Measurements from ENCODE around the gene FJX1. TPM values are rescaled to one million over a fixed set of nuclear protein-coding genes. Genes with fewer than 3 reads are reported as not detected.

FJX1 gene, protein sequence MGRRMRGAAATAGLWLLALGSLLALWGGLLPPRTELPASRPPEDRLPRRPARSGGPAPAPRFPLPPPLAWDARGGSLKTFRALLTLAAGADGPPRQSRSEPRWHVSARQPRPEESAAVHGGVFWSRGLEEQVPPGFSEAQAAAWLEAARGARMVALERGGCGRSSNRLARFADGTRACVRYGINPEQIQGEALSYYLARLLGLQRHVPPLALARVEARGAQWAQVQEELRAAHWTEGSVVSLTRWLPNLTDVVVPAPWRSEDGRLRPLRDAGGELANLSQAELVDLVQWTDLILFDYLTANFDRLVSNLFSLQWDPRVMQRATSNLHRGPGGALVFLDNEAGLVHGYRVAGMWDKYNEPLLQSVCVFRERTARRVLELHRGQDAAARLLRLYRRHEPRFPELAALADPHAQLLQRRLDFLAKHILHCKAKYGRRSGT
- total RNA-seq: 0.27 and 0.59 TPM in 2 replicates

DNA sequence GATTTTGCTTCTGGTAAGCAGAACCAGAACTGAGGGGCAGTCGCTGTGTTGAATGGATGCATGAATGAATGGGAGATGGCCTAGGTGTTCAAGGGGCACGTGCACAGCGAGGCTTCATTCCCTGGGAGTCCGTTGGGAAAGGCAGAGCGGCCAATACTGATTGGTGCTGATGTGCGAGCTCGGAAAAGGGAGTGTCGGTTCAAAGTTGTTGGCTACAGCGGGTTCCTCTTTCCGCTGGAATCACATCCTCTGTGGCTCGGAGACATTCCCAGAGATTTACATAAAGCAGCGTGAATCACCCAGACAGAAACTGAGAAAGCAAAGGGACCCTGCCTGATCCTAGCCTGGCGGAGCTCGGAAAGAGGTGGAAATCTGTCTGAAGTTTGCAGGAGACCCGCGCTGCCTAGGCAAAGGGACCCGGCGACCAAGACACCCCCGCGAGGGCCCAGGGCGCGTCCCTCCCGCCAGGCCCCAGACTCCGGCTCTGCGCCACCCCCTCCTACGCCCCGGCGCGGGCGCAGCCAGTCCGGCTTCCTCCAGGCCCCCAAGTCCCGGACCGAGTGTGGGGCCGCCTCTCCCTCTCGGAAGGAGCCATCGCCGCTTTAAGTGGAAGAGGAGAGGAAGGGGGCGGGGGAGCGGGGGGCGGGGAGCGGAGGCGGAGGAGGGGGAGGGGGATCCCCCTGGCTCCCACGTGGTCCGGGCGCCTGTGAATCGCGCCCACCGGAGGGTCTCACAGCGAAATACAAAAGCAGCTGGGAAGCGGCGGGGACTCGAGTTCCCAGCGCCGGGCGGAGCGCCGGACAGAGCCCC lies at the start of gene FJX1:
Gene FJX1 (plus strand): TSS at position 774 of the 810 bp plus-strand sequence. CDS start 177 bp downstream, outside the sequence.
- intact Hi-C loops (cut with micrococcal nuclease): loop anchor here (2.0 to 5.0 kb wide), 5 partner anchors 329 to 1129 kb away; partner anchors contain the start of genes APIP and PDHX

DNA sequence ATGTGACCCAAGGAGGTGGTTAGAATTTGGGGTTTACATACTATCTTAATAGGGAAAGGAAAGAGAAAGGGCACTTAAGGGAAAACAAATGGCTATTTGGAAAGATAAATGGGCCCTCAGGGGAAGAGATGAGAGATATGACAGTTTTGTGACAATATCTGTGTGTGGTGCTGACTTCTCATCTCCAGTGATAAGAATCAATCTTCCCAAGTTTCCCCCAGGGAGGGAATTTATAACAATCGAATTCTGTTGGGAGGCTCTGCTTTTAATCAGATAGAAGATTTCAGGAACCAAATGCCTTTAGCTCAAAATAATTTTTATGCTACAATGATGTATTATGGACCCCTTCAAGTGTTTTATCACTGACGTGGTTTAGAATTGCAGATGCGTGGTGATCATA lies 46.6 kb upstream of the FJX1 start:
- intact Hi-C loops (cut with micrococcal nuclease): no loop called here

DNA sequence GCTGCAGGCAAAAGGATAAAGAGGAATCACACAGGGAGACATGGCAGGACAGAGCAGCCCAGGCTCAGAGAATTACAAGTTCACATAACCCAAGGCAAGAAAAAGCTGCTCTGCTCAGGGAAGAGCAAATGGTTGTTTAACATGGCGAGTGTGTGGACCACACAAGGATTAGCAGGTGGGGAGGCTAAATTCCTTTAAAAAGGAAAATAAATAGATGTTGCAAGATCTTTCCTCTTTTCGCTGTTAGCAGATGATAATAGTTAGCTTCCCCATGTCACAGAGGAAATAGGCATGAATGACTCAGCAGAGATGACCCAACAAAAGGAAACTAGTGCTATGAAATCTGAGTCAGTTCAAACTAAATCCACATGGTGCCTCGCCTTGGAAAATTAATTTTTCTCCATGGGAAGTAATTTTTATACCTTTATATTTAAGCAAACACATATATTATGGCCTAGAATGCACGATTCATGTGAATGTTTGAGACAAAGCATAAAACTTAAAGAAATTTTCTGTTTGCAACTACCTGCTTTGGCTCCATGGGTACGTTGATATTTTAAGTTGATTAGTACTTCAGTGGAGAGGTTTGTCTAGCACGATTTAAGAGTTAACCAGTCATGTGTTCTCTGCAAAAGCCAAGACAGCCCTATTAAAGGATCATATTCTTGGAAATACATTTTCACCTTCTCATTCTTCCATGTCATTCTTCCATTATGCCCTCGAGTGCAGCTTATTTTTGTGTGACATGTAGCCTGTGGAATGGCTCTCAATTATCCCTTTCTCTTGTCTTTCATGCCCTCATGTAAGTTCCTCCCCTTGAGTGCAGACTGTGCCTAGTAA lies 38.5 kb upstream of the FJX1 start:
- intact Hi-C loops (cut with micrococcal nuclease): no loop called here

DNA sequence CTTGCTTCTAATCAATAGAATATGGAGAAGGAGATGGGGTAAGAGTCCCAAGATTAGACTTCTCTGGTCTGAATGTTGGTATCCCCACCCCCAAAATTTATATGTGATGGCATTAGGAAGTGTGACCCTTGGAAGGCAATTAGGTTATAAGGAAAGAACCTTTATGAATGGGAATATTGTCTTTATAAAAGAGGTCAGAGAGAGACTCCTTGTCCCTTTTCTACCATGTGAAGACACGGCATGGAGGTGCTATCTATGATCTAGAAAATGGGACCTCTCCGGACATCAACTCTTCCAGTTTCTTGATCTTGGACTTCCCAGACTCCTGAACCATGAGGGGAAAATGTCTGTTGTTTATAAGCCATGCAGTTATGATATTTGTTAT lies 37.9 kb upstream of the FJX1 start:
- intact Hi-C loops (cut with micrococcal nuclease): no loop called here

DNA sequence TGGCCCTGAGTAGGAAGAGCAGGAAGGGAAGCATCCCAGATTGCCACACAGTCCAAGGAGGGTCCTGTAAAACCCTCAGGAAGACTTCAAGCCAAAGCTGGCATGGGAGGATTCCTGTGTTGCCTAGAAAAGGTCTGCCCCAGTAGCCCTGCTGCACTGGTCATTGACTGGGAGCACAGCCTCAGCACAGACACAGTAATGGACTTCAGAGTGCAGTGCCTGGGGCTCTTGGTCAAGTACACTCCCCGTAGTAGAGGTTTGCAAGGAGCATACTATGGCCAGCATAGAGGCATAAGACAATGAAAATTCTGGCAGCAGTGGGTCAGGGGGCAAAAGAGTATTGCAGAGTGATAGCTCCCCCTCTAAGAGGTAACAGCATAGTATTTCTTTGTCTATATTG lies 36.2 kb upstream of the FJX1 start:
- intact Hi-C loops (cut with micrococcal nuclease): no loop called here

DNA sequence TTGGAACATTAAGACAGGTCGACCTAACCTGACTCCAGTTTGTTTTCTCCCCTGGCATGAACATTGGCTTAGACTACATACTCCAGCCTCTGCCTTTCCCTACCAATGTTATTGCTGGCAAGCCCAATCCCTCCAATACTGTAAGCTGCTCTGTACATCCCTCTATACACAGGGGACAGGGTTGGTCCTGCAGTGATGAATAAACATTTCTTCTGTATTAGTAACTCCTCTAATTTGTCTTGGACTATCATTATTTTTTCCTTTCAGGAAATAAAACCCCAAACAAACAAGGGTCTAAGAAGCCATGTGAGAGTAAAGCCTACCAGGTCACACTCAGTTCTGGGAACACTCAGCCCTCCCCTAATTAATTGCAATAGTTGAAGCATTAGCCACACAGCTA lies 35.1 kb upstream of the FJX1 start:
- intact Hi-C loops (cut with micrococcal nuclease): no loop called here

DNA sequence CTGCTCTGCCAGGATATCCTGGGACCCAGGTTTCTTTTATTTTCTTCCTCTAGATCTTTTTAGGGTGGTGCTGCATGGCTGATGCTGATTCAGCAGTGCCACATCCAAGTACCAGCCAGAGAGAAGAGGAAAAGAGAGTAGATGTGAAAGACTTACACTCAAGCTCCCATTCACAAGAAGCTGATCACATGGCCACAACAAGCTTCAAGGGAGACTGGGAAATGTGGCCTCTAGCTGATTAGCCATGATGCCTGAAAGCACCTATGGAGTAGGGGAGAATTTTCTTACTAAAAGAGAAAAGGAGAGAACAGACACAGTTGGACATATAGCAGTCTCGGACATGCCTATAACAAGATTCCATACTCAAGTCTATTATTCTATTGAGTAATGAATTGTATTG lies 34.4 kb upstream of the FJX1 start:
- intact Hi-C loops (cut with micrococcal nuclease): no loop called here

DNA sequence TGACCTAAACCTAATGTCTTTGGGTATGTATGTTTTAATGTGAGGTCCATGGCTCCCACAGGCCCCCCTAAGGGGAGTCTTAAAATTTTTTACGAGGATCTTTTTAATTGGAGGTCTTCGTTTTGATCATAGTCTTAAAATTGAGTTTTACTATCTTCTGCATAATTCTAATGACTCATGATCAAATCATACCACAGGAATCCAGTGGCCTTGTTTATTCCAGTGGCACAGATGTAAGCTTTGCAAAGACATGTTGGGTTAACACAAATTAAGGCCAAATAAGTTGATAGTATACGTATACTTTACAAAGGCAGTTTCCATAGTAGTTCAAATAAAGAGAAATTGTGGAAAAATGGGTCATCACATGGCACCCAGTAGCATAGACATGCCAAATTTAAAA lies 33.9 kb upstream of the FJX1 start:
- intact Hi-C loops (cut with micrococcal nuclease): no loop called here

DNA sequence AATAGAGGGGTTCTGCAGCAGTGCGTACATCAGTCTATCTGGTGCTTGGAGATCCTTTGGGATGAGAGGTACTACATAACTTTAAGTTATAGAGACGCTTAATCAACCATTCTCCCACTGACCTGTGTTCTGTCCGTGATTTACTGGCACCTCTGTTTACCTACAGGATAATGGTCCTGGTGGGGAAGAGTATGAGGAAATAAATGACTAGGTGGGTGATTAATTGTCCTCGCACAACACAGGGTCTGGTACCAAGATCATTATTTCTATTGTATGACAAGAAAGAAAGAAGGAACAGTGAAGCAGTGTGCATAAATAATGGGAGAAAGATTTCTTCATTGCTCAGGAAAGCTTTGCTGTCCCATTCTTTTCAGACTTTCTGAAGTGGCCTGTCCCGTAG lies 32.8 kb upstream of the FJX1 start:
- intact Hi-C loops (cut with micrococcal nuclease): no loop called here

DNA sequence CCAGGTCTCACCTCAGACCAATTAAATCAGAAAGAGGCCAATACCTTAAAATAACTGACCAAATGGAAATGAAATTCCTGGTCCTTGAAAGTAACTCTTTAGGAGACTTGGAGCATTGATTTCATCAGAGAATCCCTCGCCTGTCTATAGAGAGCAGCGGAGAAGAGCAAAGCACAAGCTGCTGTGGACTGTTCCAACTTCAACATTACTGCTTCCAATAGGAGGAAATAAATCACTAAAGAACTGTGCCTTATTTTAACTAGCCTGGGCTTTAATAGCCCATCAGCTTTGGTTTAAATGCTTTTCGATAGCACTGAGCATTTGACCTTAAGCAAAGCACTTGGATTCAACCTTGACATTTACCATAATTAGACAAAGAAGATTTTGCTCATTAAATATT lies 32.0 kb upstream of the FJX1 start:
- intact Hi-C loops (cut with micrococcal nuclease): no loop called here

DNA sequence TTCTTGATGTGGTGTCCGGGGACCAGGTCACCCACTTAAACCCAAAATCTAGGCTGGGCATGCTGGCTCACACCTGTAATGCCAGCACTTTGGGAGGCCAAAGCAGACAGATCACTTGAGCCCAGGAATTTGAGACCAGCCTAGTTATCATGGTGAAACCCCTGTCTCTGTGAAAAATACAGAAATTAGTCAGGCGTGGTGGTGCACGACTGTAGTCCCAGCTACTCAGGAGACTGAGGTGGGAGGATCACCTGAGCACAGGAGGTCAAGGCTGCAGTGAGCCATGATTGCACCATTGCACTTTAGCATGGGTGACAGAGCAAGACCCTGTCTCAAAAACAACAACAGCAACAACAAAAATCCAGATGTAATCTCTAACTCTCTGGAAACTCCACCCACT lies 30.3 kb upstream of the FJX1 start:
- intact Hi-C loops (cut with micrococcal nuclease): no loop called here

DNA sequence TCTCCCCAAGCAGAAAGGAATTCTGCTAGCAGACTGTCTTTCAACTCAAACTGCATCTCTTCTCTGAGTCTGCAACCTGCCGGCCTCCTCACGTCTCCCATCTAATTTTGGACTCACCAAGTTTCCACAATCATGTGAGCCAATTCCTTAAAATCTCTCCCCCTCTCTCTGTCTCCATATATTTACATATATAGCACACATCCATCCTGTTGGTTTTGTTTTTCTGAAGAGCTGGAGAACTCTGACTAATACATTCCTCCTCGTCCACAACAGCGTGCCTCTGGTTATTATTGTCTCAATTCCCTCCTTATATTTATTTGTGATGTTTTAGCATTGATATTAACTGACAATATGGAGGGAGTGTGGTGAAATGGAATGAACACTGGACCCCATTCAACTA lies 29.6 kb upstream of the FJX1 start:
- intact Hi-C loops (cut with micrococcal nuclease): no loop called here

DNA sequence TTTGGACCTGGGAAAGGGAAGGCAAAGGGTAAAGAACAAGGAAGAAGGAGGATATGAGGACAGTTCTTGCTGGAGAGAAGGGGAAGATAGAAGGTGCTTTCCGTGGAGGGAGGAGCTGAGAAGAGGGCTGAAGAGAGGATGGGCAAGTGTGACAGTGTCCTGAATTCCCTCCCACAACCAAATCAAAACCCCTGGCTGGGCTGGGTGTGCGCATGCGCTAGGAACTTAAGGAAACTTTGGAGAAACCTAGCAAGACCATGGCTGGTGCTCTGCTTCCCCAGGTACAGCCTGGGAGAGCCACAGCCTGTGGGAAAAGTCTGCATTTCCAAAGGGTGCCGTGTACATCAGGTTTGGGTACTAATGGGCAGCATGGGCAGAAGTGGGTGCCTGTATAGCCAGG lies 29.0 kb upstream of the FJX1 start:
- intact Hi-C loops (cut with micrococcal nuclease): no loop called here

DNA sequence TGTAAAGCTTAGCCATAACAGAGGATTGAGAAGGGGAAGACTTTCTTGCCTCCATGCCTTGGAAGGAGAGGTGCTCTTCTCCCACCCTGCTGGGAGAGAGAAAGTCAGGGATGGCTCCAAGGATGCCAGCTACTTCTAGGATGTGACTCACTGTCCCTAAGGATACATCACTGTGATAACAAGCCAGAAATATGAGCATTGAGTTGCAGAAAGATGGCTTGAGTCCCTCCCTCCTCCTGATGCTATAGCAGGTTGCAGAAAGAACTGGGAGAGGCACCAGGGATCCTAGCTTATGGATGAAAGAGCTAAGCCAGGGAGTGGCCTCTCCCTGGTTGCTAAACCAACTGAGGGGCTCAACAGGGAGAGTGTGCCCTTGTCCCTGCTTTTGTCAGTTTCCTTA lies 27.8 kb upstream of the FJX1 start:
- intact Hi-C loops (cut with micrococcal nuclease): no loop called here

DNA sequence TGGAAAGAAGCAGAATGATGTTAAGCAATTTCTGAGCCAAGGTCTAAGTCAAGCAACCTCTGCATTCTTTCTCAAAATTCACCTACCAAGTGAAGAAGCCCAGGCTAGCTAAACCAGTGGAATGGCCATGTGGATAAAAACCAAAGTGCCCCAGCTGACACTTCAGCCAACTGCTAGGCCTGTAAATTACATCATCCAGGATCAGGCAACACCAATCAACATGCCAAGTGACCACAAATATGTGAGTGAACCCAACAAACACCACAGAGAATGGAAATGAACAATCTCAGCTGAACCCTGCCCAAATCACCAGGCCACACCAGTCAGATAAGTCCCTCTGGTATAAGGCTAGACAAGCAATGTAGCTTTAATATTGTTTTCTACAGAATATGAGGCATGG lies 25.1 kb upstream of the FJX1 start:
- intact Hi-C loops (cut with micrococcal nuclease): no loop called here

DNA sequence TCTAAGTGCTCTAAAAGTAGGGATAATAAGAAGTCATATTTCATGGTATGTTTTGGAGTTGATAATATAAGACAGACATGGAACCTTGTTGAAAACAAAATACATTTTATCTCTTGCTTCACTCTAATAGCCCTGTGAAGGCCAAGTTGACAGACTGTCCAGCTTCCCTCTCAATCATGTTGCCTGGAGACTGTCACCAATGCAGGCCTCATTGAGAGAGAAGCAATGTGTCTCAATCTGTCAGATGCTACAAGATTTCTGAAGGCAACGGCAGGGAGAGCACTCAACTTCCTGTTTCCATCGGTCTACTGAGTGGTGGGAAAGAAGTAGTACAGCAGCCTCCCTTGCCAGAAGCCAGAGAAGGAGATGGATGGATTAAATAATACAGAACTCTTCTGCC lies 23.6 kb upstream of the FJX1 start:
- intact Hi-C loops (cut with micrococcal nuclease): no loop called here

DNA sequence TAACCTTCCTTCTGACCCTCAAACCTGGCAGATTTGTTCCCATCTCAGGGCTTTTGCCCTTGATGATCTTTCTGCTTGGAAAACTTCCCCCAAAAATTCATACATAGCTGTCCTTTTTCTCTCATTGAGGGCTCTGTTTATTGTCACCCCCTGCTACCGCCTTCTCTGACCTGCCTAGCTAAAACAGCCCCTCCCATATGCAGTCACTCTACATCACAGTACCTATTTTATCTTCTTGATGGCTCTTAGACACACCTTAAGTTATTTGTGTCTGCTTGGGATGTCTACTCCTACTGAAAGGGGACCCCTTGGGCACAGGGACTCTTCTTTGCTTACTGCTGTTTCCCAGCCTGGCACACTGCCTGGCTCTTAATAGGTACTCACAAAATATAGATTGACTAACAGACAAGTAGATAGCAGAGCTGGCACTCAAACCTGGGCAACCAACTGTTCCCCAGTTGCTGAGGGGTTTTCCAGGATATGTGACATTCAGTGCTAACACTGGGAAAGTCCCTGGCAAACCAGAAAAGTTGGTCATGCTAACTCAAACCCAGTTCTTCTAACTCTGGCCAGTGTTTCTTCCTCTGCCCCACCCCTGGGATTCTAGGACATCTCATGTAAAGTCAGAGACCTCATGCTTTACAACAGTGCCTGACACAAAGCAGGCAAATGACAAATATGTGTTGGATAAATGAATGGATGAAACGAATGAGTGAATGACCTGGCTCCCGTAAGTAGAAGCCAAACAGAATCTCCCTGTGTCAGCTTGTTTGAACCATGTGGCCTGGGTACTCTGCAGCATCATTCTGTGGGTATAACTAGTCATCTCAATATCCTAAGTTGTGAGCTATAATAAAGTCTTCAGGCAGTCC lies 19.8 kb upstream of the FJX1 start:
- intact Hi-C loops (cut with micrococcal nuclease): no loop called here

DNA sequence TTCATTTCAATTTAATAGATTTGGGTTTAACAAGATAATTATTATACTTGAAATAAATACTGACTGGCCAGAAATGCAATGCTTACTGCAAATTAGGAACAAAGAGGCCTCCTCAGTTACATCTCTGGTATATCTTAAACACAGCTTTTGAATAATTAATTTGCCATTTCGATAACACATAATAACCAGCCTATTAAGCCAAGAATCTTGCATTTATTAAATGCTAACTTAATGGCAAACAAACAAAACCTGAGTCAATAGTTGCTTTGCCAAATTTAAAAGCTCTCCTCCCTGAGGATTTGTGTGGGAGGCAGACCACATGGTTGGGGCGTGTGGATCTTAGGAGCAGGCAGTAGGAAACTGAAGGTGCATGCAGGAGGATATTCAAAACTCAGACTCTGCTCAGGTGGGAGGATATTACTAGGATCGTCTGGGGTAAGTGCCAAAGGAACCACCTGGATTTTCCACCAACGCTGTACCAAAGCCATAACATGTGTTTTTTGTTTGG lies 17.9 kb upstream of the FJX1 start:
- intact Hi-C loops (cut with micrococcal nuclease): no loop called here

DNA sequence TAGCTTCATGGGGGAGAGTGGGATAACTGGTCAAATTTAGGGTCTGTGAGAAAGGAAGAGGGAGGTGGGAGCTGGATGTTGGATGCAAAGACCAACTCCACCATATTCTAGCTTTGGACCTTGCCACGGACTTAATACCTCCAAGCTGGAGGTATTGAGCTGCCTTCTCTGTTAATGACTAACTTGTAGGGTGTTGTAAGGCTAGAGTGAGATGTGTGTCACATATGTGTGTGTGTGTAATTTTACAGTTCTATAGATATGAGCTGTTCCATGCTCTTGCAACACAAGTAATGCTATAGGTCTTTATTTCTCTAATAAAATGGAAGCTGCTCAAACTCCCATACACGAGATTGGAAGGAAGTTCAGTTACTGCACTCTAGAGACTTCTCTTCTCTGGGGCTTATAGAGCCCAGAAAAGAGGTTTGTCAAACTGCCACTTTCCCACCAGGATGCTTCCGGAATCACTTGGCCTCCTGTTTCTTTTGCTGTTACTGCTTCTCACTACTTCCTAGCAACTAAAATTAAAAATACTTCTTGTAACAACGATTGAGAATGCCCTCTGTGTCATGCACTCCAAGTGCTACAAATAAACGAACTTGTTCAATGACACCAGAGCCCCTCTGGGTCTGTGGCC lies 16.0 kb upstream of the FJX1 start:
- intact Hi-C loops (cut with micrococcal nuclease): no loop called here

DNA sequence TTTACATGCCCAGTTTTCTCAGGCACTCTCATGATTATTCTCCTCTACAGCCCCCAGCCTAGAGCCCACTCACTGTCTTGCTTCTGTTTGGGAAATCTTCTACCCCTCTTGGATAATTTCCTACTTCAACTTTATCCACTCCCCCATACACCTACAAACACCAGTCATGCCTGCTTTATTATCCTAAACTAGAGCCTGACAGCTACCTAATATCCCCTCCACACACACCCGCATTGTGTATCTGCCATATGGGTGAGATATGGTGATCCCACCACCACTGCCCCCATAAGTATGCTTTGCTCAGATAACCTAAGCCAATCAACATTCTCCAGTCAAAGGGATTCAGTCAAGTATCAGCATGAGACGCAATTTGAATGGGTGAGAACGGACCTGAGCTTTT lies 15.3 kb upstream of the FJX1 start:
- intact Hi-C loops (cut with micrococcal nuclease): no loop called here
